Glutamatergic neuron (in vitro differentiated cells): ENCODE data around the gene PYGB. TPM values are rescaled to one million over a fixed set of nuclear protein-coding genes. Genes with fewer than 3 reads are reported as not detected.

Experiments used
- DNase-seq: peaks from one replicate; pipeline ENCODE4 v3.0.0; 2022
- H3K27ac Mint-ChIP-seq: one replicate; pipeline ENCODE4 v1.8.0; 2020; ENCODE audit warnings: mild to moderate bottlenecking, mixed read lengths, inconsistent platforms; ENCODE audit not compliant: unreplicated experiment
- H3K27me3 Mint-ChIP-seq: one replicate; pipeline ENCODE4 v1.8.0; 2020; ENCODE audit warnings: mild to moderate bottlenecking, moderate library complexity, mixed read lengths, inconsistent platforms; ENCODE audit not compliant: unreplicated experiment
- H3K36me3 Mint-ChIP-seq: one replicate; pipeline ENCODE4 v1.8.0; 2020; ENCODE audit warnings: mild to moderate bottlenecking, mixed read lengths, inconsistent platforms; ENCODE audit not compliant: unreplicated experiment
- H3K4me1 Mint-ChIP-seq: one replicate; pipeline ENCODE4 v1.8.0; 2020; ENCODE audit warnings: mild to moderate bottlenecking, low read depth, mixed read lengths, inconsistent platforms; ENCODE audit not compliant: unreplicated experiment
- H3K4me3 Mint-ChIP-seq: one replicate; pipeline ENCODE4 v1.8.0; 2020; ENCODE audit warnings: mild to moderate bottlenecking, mixed read lengths, inconsistent platforms; ENCODE audit not compliant: unreplicated experiment
- H3K9me3 Mint-ChIP-seq: one replicate; pipeline ENCODE4 v1.8.0; 2020; ENCODE audit warnings: mild to moderate bottlenecking, moderate library complexity, mixed read lengths, inconsistent platforms; ENCODE audit not compliant: unreplicated experiment
- CTCF ChIP-seq: fragments of 200-600 bp; sonication (generic); IDR thresholded peaks from one replicate; pipeline ENCODE4 v1.5.0; 2021; ENCODE audit not compliant: partially characterized antibody, unreplicated experiment
- total RNA-seq: library from RNA; stranded (reverse); fragmentation: NEBNext Ultra II Directional; extraction: Animal tissue kit (Norgen Biotek cat#: 25700); gene quantifications from one replicate; pipeline ENCODE4 v1.2.1, GENCODE V29; 2021; ENCODE audit not compliant: unreplicated experiment

Gene PYGB
- total RNA-seq, 1 donor from 2014 or later = 295 TPM

DNA sequence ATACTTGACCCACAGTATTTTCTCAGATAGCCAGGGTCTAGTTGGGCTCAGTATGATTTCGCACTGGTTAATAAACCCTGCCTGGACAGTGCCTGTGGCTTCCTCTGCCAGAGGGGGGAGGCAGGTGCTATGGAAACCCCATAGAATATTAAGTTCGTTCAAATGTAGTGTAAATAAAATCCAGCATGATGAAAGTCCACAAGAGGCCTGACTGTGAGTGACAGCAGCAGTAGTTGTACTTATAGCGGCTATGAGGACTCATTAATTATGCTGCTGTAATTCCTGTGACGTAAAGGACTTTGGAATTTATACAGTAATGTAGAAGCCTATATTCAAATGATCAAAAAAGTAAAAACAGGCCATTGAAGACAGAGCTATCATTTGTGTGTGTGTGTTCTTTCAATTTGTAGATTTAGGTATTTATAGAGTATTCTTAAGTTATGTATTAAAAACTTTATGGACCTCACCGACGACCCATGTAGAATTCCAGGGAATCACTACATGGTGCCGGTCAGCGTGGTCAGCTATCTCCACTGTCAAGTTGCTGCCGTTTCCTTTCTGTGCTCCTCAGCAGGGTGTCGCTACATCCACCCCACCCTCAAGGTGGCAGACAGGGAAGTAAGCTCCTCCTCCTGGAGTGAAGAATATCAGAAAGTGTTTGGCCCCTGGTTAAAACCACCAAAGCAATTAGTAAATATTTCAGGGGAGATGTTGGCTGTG lies 10.0 kb downstream of the PYGB start:
- DNase-seq = no peak
- Mint-ChIP-seq H3K36me3 (peaks cover 32% of the 10 kb centered on the region), H3K27ac (no peak overlapping the region), H3K4me3 (no peak overlapping the region), H3K27me3 (peaks cover 3% of the 10 kb centered on the region), H3K4me1 (peaks cover 15% of the 10 kb centered on the region), H3K9me3 (peaks cover 18% of the 10 kb centered on the region)
- no peak for TF ChIP-seq CTCF

- Mint-ChIP-seq H3K4me1 (peaks cover 14% of the 10 kb centered on the region), H3K27me3 (peaks cover 3% of the 10 kb centered on the region), H3K4me3 (no peak overlapping the region), H3K9me3 (peaks cover 18% of the 10 kb centered on the region), H3K27ac (no peak overlapping the region), H3K36me3 (peaks cover 38% of the 10 kb centered on the region)
- no peak for TF ChIP-seq CTCF
- DNase-seq = no peak
These were observed 10.6 kb downstream of the PYGB start for GRCh38 chr20:25258476-25258805.

- H3K36me3 Mint-ChIP-seq = peaks cover 38% of the 10 kb centered on the region
- H3K27ac Mint-ChIP-seq = no peak overlapping the region
- TF ChIP-seq CTCF = no peak
- DNase-seq = no peak
- H3K27me3 Mint-ChIP-seq = peaks cover 3% of the 10 kb centered on the region
- H3K4me3 Mint-ChIP-seq = no peak overlapping the region
- peaks cover 11% of the 10 kb centered on the region for H3K4me1 Mint-ChIP-seq
- H3K9me3 Mint-ChIP-seq = peaks cover 18% of the 10 kb centered on the region
These were observed 10.9 kb downstream of the PYGB start for GRCh38 chr20:25258828-25259227.

GRCh38 chr20:25259358-25259757 lies 11.5 kb downstream of the PYGB start:
- Mint-ChIP-seq H3K36me3 (peaks cover 43% of the 10 kb centered on the region), H3K4me3 (peak overlapping the region; percentile 19)

More at GRCh38 chr20:25259358-25259757, 11.5 kb downstream of the PYGB start:
- Mint-ChIP-seq H3K9me3 (peaks cover 18% of the 10 kb centered on the region), H3K27me3 (peaks cover 3% of the 10 kb centered on the region), H3K27ac (no peak overlapping the region), H3K4me1 (peaks cover 10% of the 10 kb centered on the region)
- DNase-seq = no peak
- TF ChIP-seq CTCF = no peak
